Erythroblast (primary cell): ENCODE results near the gene IL31RA.

ENCODE experiments used
- DNase-seq, 2 experiments: peaks; one replicate each; lab custom pipeline; 2025; lab: John Stamatoyannopoulos, UW
- GATA1 ChIP-seq: IDR thresholded peaks from 2 replicates; pipeline ENCODE4 v1.6.1; 2011; ENCODE audit warnings: low read depth, mild to moderate bottlenecking, control low read depth, low read length, moderate library complexity
- POLR2A ChIP-seq: IDR thresholded peaks from 2 replicates; pipeline ENCODE4 v1.6.1; 2011; ENCODE audit warnings: mild to moderate bottlenecking, low read length

Gene IL31RA

GRCh38 chr5:55852503-55852902, 1.3 kb downstream of the IL31RA start:
- no peak for DNase-seq
- TF ChIP-seq POLR2A (no peak), GATA1 (no peak)

DNA sequence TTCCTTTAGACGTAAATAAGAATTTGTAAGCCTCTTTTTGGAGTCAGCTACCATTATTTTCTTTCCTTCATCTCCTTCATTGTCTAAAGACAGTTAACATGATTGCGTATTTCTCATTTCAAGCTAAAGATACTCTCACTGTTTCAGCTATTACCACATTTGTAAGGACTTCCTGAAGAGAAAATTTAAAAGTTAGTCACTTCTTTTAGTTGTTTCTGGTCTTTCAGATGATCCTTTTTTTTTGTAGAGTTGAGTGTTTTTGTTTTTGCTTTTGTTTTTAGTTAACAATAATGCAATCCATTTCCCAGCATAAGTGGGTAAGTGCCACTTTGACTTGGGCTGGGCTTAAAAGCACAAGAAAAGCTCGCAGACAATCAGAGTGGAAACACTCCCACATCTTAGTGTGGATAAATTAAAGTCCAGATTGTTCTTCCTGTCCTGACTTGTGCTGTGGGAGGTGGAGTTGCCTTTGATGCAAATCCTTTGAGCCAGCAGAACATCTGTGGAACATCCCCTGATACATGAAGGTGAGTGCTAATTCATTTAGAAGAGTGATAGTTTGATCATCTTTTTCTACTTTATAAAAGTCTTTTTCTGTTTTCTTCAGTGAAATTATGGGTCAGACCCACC, 2.0 kb downstream of the IL31RA start:
- TF ChIP-seq POLR2A (no peak), GATA1 (no peak)
- no peak for DNase-seq

- TF ChIP-seq POLR2A = no peak
- no peak for TF ChIP-seq GATA1
- DNase-seq = no peak
Measured at GRCh38 chr5:55853818-55854217, 2.7 kb downstream of the IL31RA start.

DNA sequence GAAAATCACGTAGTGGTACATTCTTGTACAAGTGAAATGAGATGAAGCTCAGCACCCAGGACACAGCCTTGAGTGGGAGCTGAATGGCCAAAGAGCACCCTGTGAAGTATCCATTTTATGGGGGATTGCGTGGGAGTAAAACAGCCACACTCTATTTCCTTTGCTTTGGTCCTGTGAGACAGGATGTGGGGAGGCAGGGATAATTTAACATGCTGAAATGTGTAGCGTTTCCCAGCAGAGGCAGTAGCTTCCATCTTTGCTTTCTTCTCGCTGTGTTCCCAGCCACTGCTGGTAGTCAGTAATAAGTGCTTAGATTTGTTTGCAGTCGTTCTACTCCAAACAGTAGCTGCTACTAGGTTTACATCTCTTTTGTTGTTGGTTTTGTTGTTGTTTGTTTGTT, 4.4 kb downstream of the IL31RA start:
- DNase-seq = no peak
- no peak for TF ChIP-seq GATA1
- no peak for TF ChIP-seq POLR2A

DNA sequence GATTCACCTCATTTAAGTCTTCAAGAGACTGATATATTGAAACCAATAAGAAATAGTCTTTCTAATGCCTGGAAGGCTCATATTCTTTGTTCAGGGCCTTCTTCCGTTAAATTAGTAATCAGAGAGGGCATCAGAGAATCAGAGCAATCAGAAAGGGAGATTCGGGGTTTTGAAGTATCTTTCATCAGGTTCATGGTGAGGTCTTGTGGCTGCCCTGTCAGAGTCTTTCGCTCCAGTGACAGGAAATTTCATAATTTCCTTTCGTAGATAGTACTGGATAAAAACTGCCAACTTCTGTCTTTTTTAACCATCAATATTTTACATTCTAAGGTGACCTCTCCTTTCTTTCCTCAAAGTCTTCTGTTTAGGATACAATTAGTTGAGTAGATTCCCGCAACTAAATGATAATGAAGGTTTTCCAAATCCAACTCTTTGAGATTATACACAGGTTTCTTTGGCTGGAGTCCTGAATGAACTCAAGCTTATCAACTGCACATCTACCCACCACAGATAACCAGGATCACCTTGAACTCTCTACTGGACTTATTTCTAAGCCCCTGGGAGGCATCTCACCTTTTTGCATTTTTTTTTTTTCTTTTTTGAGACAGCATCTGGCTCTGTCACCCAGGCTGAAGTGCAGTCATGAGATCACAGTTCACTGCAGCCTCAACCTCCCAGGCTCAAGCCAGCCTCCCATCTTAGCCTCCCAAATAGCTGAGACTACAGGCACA, 5.5 kb downstream of the IL31RA start:
- no peak for DNase-seq

DNA sequence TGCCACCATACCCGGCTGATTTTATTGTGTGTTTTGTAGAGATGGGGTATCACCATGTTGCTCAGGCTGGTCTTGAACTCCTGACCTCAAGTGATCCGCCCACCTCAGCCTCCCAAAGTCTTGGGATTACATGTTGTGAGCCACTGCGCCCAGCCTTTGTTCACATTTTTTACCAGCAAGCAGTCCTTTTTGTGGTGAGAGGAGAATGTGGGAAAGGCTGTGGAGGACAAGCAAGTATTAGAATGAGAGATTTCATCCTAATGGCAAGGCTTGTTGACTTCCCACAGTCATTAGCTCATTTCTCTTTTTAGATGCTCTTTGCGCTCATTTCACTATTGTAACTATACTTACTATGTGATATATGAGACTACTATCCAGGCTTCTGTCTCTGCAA, 6.1 kb downstream of the IL31RA start:
- TF ChIP-seq GATA1 (no peak), POLR2A (no peak)

More for the DNA sequence above, 5.5 kb downstream of the IL31RA start:
- TF ChIP-seq POLR2A (no peak), GATA1 (no peak)

DNA sequence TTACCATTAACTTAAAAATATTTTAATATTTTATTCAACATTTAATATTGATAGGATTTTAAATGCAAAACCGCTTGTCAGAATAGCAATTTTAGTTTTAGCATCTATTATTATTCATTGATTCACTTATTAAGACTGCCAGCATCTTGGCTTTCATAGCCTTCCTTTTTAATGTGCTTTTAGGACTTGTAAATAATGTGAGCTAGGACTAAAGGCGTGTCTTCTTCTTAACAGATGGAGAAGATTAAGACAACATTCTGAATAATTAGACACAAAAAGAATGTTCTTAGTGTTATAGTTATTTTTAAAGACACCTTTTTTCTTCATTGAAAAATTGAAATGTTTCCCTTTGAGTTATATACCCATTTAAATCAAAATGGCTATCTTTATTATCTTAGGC, 6.9 kb downstream of the IL31RA start:
- no peak for TF ChIP-seq POLR2A
- DNase-seq = no peak

More for the DNA sequence above, 6.1 kb downstream of the IL31RA start:
- no peak for DNase-seq

DNA sequence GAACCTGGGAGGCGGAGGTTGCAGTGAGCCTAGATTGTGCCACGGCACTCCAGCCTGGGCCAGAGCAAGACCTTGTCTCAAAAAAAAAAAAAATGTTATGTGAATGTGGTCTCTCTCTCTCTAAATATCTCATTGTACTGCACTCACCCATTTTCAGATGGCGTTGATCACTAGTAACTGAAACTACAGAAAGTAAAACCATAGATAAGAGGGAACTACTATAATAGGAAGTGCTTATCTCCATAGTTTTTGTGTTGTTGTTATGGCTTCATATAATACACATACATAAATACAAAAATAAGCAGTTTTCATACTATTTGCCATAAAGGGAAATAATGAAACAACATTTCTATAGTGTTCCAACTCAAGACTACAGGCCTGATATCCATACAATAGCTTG, 9.1 kb downstream of the IL31RA start:
- TF ChIP-seq GATA1 (no peak), POLR2A (no peak)
- no peak for DNase-seq

- TF ChIP-seq POLR2A = no peak
- TF ChIP-seq GATA1 = no peak
- DNase-seq = no peak
Measured at GRCh38 chr5:55860709-55861108, 9.6 kb downstream of the IL31RA start.

- TF ChIP-seq POLR2A (no peak), GATA1 (no peak)
- DNase-seq = no peak
Measured at GRCh38 chr5:55864606-55865541, 13.7 kb downstream of the IL31RA start.

- no peak for DNase-seq
- TF ChIP-seq GATA1 (no peak), POLR2A (no peak)
Measured at GRCh38 chr5:55865831-55866230, 14.7 kb downstream of the IL31RA start.

- DNase-seq = no peak
- TF ChIP-seq GATA1 (no peak), POLR2A (no peak)
Measured at GRCh38 chr5:55866485-55866884, 15.3 kb downstream of the IL31RA start.

- no peak for TF ChIP-seq POLR2A
- no peak for DNase-seq
Measured at GRCh38 chr5:55866934-55867333, 15.8 kb downstream of the IL31RA start.

GRCh38 chr5:55868846-55869245, 17.7 kb downstream of the IL31RA start:
- no peak for TF ChIP-seq POLR2A
- TF ChIP-seq GATA1 = no peak
- DNase-seq = no peak

GRCh38 chr5:55869847-55870246, 18.7 kb downstream of the IL31RA start:
- DNase-seq = no peak
- TF ChIP-seq GATA1 (no peak), POLR2A (no peak)
